K562 (cell line): ENCODE measurements around the gene SDSL. TPM values are rescaled to one million over a fixed set of nuclear protein-coding genes. Genes with fewer than 3 reads are reported as not detected.

Experiments
- CBFA2T3 ChIP-seq: fragments of 450-650 bp; IDR thresholded peaks from 2 replicates; pipeline ENCODE4 v1.6.1; 2017
- CTBP1 ChIP-seq: fragments of 450-650 bp; IDR thresholded peaks from 2 replicates; pipeline ENCODE4 v1.6.1; 2016; ENCODE audit warnings: borderline replicate concordance
- DMBX1 ChIP-seq: fragments of 250-450 bp; sonication (Bioruptor Pico); IDR thresholded peaks from 2 replicates; pipeline ENCODE4 v1.8.0; 2022; ENCODE audit warnings: inconsistent platforms, mild to moderate bottlenecking, moderate library complexity, borderline replicate concordance
- GABPA ChIP-seq: fragments of 200-800 bp; sonication (Bioruptor generic); conservative IDR thresholded peaks from 2 replicates; pipeline ENCODE4 v1.6.1; 2016; ENCODE audit warnings: low read depth, missing genetic modification characterization, missing compliant biosample characterization
- GMEB1 ChIP-seq: fragments of 250-450 bp; sonication (Bioruptor Pico); IDR thresholded peaks from 2 replicates; pipeline ENCODE4 v1.4.0; 2020; ENCODE audit warnings: mild to moderate bottlenecking
- ID3 ChIP-seq, 2 experiments: fragments of 250-450 bp in 1 of 2; fragments of 450-650 bp in 1 of 2; sonication (Bioruptor Pico) in 1 of 2; IDR thresholded peaks; 2 replicates each; pipeline versions ENCODE4 v1.6.1 to v1.8.0; 2016 to 2021; ENCODE audit warnings: mild to moderate bottlenecking in 2 of 2, moderate library complexity in 2 of 2, missing compliant biosample characterization in 1 of 2, missing genetic modification characterization in 1 of 2
- JUN ChIP-seq, 2 experiments: sonication (generic) in 1 of 2; formaldehyde crosslinking in 1 of 2; IDR thresholded peaks; 2 replicates each; pipeline versions ENCODE4 v1.6.1 to v1.8.0; 2012 to 2022; ENCODE audit warnings: borderline replicate concordance in 2 of 2, mild to moderate bottlenecking in 2 of 2, improper control_type of control experiment in 1 of 2, low read depth in 1 of 2, low read length in 1 of 2, missing genetic modification reagents in 1 of 2
- MEF2A ChIP-seq: IDR thresholded peaks from 2 replicates; pipeline ENCODE4 v1.6.1; 2011; ENCODE audit warnings: low read depth, mild to moderate bottlenecking, low read length, moderate library complexity; ENCODE audit not compliant: control insufficient read depth
- MYC ChIP-seq, 2 experiments: fragments of 250-450 bp in 1 of 2; sonication (Bioruptor Pico) in 1 of 2; IDR thresholded peaks; 2 replicates each; pipeline versions ENCODE4 v1.5.1 to v1.6.1; 2012 to 2021; ENCODE audit warnings: low read depth in 2 of 2, borderline replicate concordance in 1 of 2, improper control_type of control experiment in 1 of 2, low read length in 1 of 2, mild to moderate bottlenecking in 1 of 2, moderate library complexity in 1 of 2
- NCOA6 ChIP-seq: fragments of 450-650 bp; IDR thresholded peaks from 2 replicates; pipeline ENCODE4 v1.6.1; 2017; ENCODE audit warnings: mild to moderate bottlenecking
- NCOR1 ChIP-seq: fragments of 450-650 bp; IDR thresholded peaks from 2 replicates; pipeline ENCODE4 v1.6.1; 2016; ENCODE audit warnings: mild to moderate bottlenecking, moderate library complexity
- PRPF4 ChIP-seq: fragments of 200-400 bp; formaldehyde crosslinking; IDR thresholded peaks from one replicate; pipeline ENCODE4 v1.6.1; 2017; ENCODE audit warnings: low read length, low read depth, mild to moderate bottlenecking; ENCODE audit not compliant: insufficient read depth, poor library complexity, severe bottlenecking
- RBBP5 ChIP-seq: fragments of 200-600 bp; sonication (generic); IDR thresholded peaks from 2 replicates; pipeline ENCODE4 v1.6.1; 2012; ENCODE audit warnings: borderline replicate concordance, mild to moderate bottlenecking, low read length, control low read depth, inconsistent platforms; ENCODE audit not compliant: insufficient read depth, poor library complexity, severe bottlenecking
- SAP30 ChIP-seq: fragments of 200-600 bp; sonication (generic); IDR thresholded peaks from 2 replicates; pipeline ENCODE4 v1.6.1; 2012; ENCODE audit warnings: borderline replicate concordance, low read depth, mild to moderate bottlenecking, moderate library complexity, low read length, control low read depth, inconsistent platforms; ENCODE audit not compliant: insufficient read depth, poor library complexity, severe bottlenecking
- ZBTB43 ChIP-seq: sonication (generic); formaldehyde crosslinking; IDR thresholded peaks from 2 replicates; pipeline ENCODE4 v1.8.0; 2023; ENCODE audit warnings: mild to moderate bottlenecking, missing genetic modification reagents
- ZEB2 ChIP-seq: fragments of 450-650 bp; IDR thresholded peaks from 2 replicates; pipeline ENCODE4 v1.6.1; 2016
- ZMIZ1 ChIP-seq, 2 experiments: fragments of 150-350 bp in 1 of 2; IDR thresholded peaks; 2 replicates each; pipeline ENCODE4 v1.6.1; 2012 to 2016; ENCODE audit warnings: low read depth in 2 of 2, low read length in 2 of 2, mild to moderate bottlenecking in 1 of 2, moderate library complexity in 1 of 2
- polyA plus RNA-seq, 8 experiments: library from polyadenylated mRNA; depleted of rRNA in 4 of 8; stranded (reverse) in 5 of 8; unstranded in 3 of 8; fragments of >200 nt; fragmentation: Nextera tagmentation in 2 of 8; fragmentation: Illumina TruSeq in 1 of 8; extraction: Ambion mirVana in 2 of 8; extraction: Trizol in 1 of 8; gene quantifications; 2 replicates each; pipeline versions ENCODE4 v1.2.1 to v1.2.3, GENCODE V29; 2011 to 2014; ENCODE audit warnings: inconsistent platforms in 1 of 8, missing spikeins in 1 of 8
- total RNA-seq, 7 experiments: library from RNA; depleted of rRNA in 6 of 7; stranded (reverse); fragments of >200 nt in 6 of 7; fragmentation: Illumina TruSeq in 2 of 7; extraction: Trizol in 2 of 7; gene quantifications; 2 replicates each; pipeline versions ENCODE4 v1.2.1 to v1.2.3, GENCODE V29; 2011 to 2021; ENCODE audit warnings: low replicate concordance in 1 of 7

The SDSL gene
- total and polyA plus RNA-seq, 9 of the 15 experiments (the other 6 are each of a cell fraction or from before 2014, with no cell fraction given): 0.31 to 11.0 (median 7.4) TPM

- TF ChIP-seq ID3 (CRISPR knock-in tag; IDR thresholded peaks at IDR 0.05) (no peak), ID3 (tag; IDR thresholded peaks at IDR 0.05) (peak; percentile 34; the same call in 1 of the 2 replicates), CTBP1 (peak; percentile 86), CBFA2T3 (no peak), RBBP5 (peak; percentile 44), MYC (IDR thresholded peaks at IDR 0.05; ENCODE audit: low read depth, low read length) (peak; percentile 79; the same call in 1 of the 2 replicates), MYC (CRISPR knock-in tag; IDR thresholded peaks at IDR 0.05; ENCODE audit: borderline replicate concordance, low read depth) (0 out of 2 replicates have a peak, but pooled peaks have one; percentile 40), NCOA6 (no peak), MEF2A (no peak), ZEB2 (0 out of 2 replicates have a peak, but pooled peaks have one; percentile 14), SAP30 (no peak), NCOR1 (no peak), GABPA (peak; percentile 77), ZBTB43 (no peak), GMEB1 (CRISPR knock-in tag) (no peak), DMBX1 (CRISPR knock-in tag) (peak; percentile 24; the same call in 1 of the 2 replicates), JUN (IDR thresholded peaks at IDR 0.05; ENCODE audit: borderline replicate concordance, low read depth, low read length) (peak; percentile 97), JUN (CRISPR knock-in tag; IDR thresholded peaks at IDR 0.05; ENCODE audit: borderline replicate concordance) (no peak), PRPF4 (no peak), ZMIZ1 (IDR thresholded peaks at IDR 0.05; ENCODE audit: low read depth in 2 of 2, low read length in 2 of 2) (no peak)
Measured at GRCh38 chr12:113422030-113422885, at the start of gene SDSL (continued).
